Anterior cingulate cortex (tissue), 58 donors: ENCODE measurements around the gene SLC17A9.

Experiments
- DNase-seq, 58 donors: peaks; one replicate each; lab custom pipeline; 2025; lab: John Stamatoyannopoulos, UW

Gene SLC17A9

GRCh38 chr20:62996596-62996982 is 44.1 kb downstream of the SLC17A9 start:
- DNase-seq: no peak

- DNase-seq: no peak
Observed at GRCh38 chr20:62997417-62998035, 45.0 kb downstream of the SLC17A9 start.

GRCh38 chr20:62998449-62998848 is 45.9 kb downstream of the SLC17A9 start:
- DNase-seq: no peak

- no peak for DNase-seq
Observed at GRCh38 chr20:62999580-62999979, 47.1 kb downstream of the SLC17A9 start.

- no peak for DNase-seq
Observed at GRCh38 chr20:63000036-63000435, 47.5 kb downstream of the SLC17A9 start.

GRCh38 chr20:63000958-63001357 is 48.4 kb downstream of the SLC17A9 start:
- DNase-seq: no peak

- no peak for DNase-seq
Observed at GRCh38 chr20:63002511-63002910, 50.0 kb downstream of the SLC17A9 start.

GRCh38 chr20:63003546-63003945 is 51.0 kb downstream of the SLC17A9 start:
- DNase-seq: no peak

- DNase-seq: no peak
Observed at GRCh38 chr20:63004607-63005364, 52.3 kb downstream of the SLC17A9 start.

GRCh38 chr20:63005365-63005861 is 52.9 kb downstream of the SLC17A9 start:
- DNase-seq: no peak

GRCh38 chr20:63005862-63006539 is 53.5 kb downstream of the SLC17A9 start:
- DNase-seq: no peak

- DNase-seq: no peak
Observed at GRCh38 chr20:63006540-63007359, 54.2 kb downstream of the SLC17A9 start, which contains the start of gene BHLHE23. TSS of gene BHLHE23 (minus strand) at chr20:63006964. CDS start at chr20:63006774, 190 bp downstream.

- no peak for DNase-seq
Observed at GRCh38 chr20:63007360-63007645, 54.8 kb downstream of the SLC17A9 start.

- no peak for DNase-seq
Observed at GRCh38 chr20:63007646-63008488, 55.4 kb downstream of the SLC17A9 start.

- DNase-seq: peak in 1 of 58 donors; percentile 41
Observed at GRCh38 chr20:63008541-63009044, 56.1 kb downstream of the SLC17A9 start.

- DNase-seq: peak in 50 of 58 donors; percentile 4 to 83 (median 36)
Observed at GRCh38 chr20:63009045-63009961, 56.8 kb downstream of the SLC17A9 start.

GRCh38 chr20:63009988-63010769 is 57.7 kb downstream of the SLC17A9 start:
- DNase-seq: no peak

- no peak for DNase-seq
Observed at GRCh38 chr20:63011798-63012197, 59.3 kb downstream of the SLC17A9 start.
